Lung (tissue), 16 donors: Measurements from ENCODE around the gene FOXO3. TPM values are rescaled to one million over a fixed set of nuclear protein-coding genes. Genes with fewer than 3 reads are reported as not detected.

Source experiments
- ATAC-seq: fragments of 200-7000 bp; cut with Tn5 transposase; one replicate; pipeline ENCODE4 v1.9.1; 2020; ENCODE audit warnings: moderate number of reproducible peaks; ENCODE audit not compliant: insufficient read depth, low FRiP score
- DNase-seq, 3 donors: peaks; one replicate each; pipeline ENCODE4 v3.0.0-alpha.2; 2013 to 2017
- H3K27ac ChIP-seq, 2 donors: one replicate each; pipeline ENCODE4 v1.5.1; 2013; ENCODE audit warnings: mild to moderate bottlenecking in 2 of 2, moderate library complexity in 2 of 2, control low read depth in 1 of 2, inconsistent platforms in 1 of 2, low read depth in 1 of 2, low read length in 1 of 2
- H3K27me3 ChIP-seq, 3 donors: one replicate each; pipeline ENCODE4 v1.5.1; 2013; ENCODE audit warnings: low read length in 2 of 3; ENCODE audit not compliant: control insufficient read depth in 3 of 3, insufficient read depth in 3 of 3
- H3K36me3 ChIP-seq, 4 donors: one replicate each; pipeline ENCODE4 v1.5.1; 2013; ENCODE audit warnings: low read length in 4 of 4, mild to moderate bottlenecking in 1 of 4, moderate library complexity in 1 of 4; ENCODE audit not compliant: control insufficient read depth in 4 of 4, insufficient read depth in 4 of 4
- H3K4me1 ChIP-seq, 5 donors: one replicate each; pipeline ENCODE4 v1.5.1; 2013; ENCODE audit warnings: low read length in 5 of 5, mild to moderate bottlenecking in 2 of 5, moderate library complexity in 1 of 5; ENCODE audit not compliant: control insufficient read depth in 5 of 5, insufficient read depth in 5 of 5
- H3K4me3 ChIP-seq: one replicate; pipeline ENCODE4 v1.5.1; 2013; ENCODE audit warnings: mild to moderate bottlenecking, control low read depth, moderate library complexity
- H3K9ac ChIP-seq, 2 donors: one replicate each; pipeline ENCODE4 v1.5.1; 2013; ENCODE audit warnings: low read length in 2 of 2, control low read depth in 1 of 2; ENCODE audit not compliant: insufficient read depth in 1 of 2
- H3K9me3 ChIP-seq, 4 donors: one replicate each; pipeline ENCODE4 v1.5.1; 2013; ENCODE audit warnings: low read length in 3 of 4, mild to moderate bottlenecking in 1 of 4, moderate library complexity in 1 of 4; ENCODE audit not compliant: control insufficient read depth in 4 of 4, insufficient read depth in 3 of 4
- CTCF ChIP-seq: IDR thresholded peaks from 2 replicates; pipeline ENCODE4 v1.5.1; 2012; ENCODE audit warnings: mild to moderate bottlenecking; ENCODE audit errors: control extremely low read depth, extremely low read depth
- WGBS, 2 donors: extraction: QIAGEN DNeasy Blood & Tissue Kit; methylation state at CpG; one replicate each; pipeline ENCODE4 v1.1.7; 2013; 5-methylcytosine and 5-hydroxymethylcytosine counted together
- long read RNA-seq, 5 donors: transcript quantifications; one replicate each; lab custom pipeline, GENCODE V29; 2026
- polyA plus RNA-seq, 2 donors: library from polyadenylated mRNA; stranded (reverse); fragments of 200-250 nt; gene quantifications; one replicate each; pipeline ENCODE4 v1.2.1, GENCODE V29; 2013
- total RNA-seq, 2 donors: library from RNA; depleted of rRNA in 1 of 2; stranded (reverse); fragments of >200 nt in 1 of 2; gene quantifications; one replicate each; pipeline ENCODE4 v1.2.1, GENCODE V29; 2014 to 2021
- donor health status: control.
- donor health status: control.
- donor health status: Bipolar disorder and iron deficiency.
- donor health status: healthy.
- donor health status: DM: yes; HTN: yes; CAD: no.

The FOXO3 gene
- 100 to 1,000 TPM in 1 of 2 donors, 10 to 100 TPM in 1; 57.9 to 101 TPM for total RNA-seq
- 10 to 100 TPM; 12.1 to 22.1 TPM for polyA plus RNA-seq
- long read RNA-seq, donor 1, full-length matches to known transcripts: 12 of 37 reads
- long read RNA-seq, donor 1, partial matches to known transcripts: 25 of 37 reads
- long read RNA-seq, donor 1, other reads (novel, unspliced or antisense): 0 of 37 reads
- long read RNA-seq, donor 2, full-length matches to known transcripts: 3 of 12 reads
- long read RNA-seq, donor 2, partial matches to known transcripts: 9 of 12 reads
- long read RNA-seq, donor 2, other reads (novel, unspliced or antisense): 0 of 12 reads
- long read RNA-seq, donor 3, full-length matches to known transcripts: 9 of 17 reads
- long read RNA-seq, donor 3, partial matches to known transcripts: 8 of 17 reads
- long read RNA-seq, donor 3, other reads (novel, unspliced or antisense): 0 of 17 reads
- long read RNA-seq, donor 4, full-length matches to known transcripts: 2 of 15 reads
- long read RNA-seq, donor 4, partial matches to known transcripts: 13 of 15 reads
- long read RNA-seq, donor 4, other reads (novel, unspliced or antisense): 0 of 15 reads
- long read RNA-seq, donor 5, full-length matches to known transcripts: 17 of 61 reads
- long read RNA-seq, donor 5, partial matches to known transcripts: 44 of 61 reads
- long read RNA-seq, donor 5, other reads (novel, unspliced or antisense): 0 of 61 reads

- no peaks in the 10 kb centered on the region for H3K9me3 ChIP-seq
- no peak for TF ChIP-seq CTCF
- ATAC-seq (peak; percentile 59), DNase-seq (peak; percentile 92 to 96 (median 95))
- H3K9ac ChIP-seq: peak within 1 kb of the TSS; percentile 81 to 96
- H3K4me1 ChIP-seq: peaks cover 5 to 44% (median 9%) of the 10 kb centered on the region in 5 donors
- no peaks in the 10 kb centered on the region for H3K27me3 ChIP-seq
- H3K27ac ChIP-seq: peak within 1 kb of the TSS; percentile 99
- 0 to 2% methylated on average over 65 to 110 of the region's 110 CpGs for WGBS, 2 donors
- peak within 1 kb of the TSS; percentile 87 for H3K4me3 ChIP-seq
- H3K36me3 ChIP-seq: peaks cover 0 to 18% (median 3%) of the 10 kb centered on the region in 4 donors
Measured at GRCh38 chr6:108560463-108561308, at the start of gene FOXO3. Gene FOXO3 (plus strand): TSS chr6:108560917. CDS start chr6:108561209, 292 bp downstream.

DNA sequence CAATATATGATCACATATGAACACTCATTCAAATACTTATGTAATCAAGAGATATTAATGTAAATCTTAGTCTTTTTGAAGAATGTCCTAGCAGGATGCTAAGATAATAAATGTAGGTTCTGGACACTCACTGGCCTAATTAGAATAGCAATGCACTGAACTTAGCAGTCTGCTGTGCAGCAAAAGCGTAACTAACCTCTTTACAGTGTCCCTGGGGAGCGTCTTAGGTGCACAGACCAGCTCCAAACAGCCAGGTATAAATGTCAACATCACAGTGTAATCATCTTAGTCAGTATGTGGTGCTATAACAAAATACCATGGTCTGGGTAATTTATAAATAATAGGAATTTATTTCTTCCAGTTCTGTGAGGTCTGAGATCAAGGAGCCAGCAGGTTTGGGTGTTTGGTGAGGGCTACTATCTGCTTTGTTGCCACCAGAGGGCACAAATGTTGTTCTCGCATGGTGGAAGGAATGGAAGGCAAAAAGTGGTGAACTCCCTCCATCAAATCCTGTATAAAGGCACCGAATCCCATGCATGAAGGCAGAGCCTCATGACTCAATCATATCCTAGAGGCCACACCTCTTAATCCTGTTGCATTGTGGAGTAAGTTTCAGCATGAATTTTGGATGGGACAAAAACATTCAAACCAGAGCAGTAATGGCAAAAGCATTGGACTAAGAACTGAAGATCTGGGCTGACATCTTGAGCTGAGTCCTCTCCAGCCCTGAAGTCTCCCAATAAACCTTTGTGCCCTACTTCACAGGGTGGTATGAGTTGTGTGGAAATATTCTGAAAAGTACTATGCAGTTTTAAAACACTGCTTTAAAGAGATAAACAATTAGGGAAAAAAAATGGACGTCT, 41.8 kb upstream of the FOXO3 start:
- 84 to 87% methylated on average over 5 of the region's 5 CpGs for WGBS, 2 donors
- Histone ChIP-seq H3K9me3 (no peaks in the 10 kb centered on the region), H3K9ac (no peak overlapping the region), H3K27ac (no peak overlapping the region), H3K27me3 (no peaks in the 10 kb centered on the region), H3K4me1 (no peaks in the 10 kb centered on the region), H3K4me3 (no peak overlapping the region), H3K36me3 (peaks cover 0 to 8% (median 3%) of the 10 kb centered on the region in 4 donors)
- no peak for TF ChIP-seq CTCF
- ATAC-seq (no peak), DNase-seq (peak in 1 of 3 donors; percentile 18)

- no peak overlapping the region for H3K27ac ChIP-seq
- H3K9me3 ChIP-seq: no peaks in the 10 kb centered on the region
- no peaks in the 10 kb centered on the region for H3K4me1 ChIP-seq
- peaks cover 0 to 8% (median 3%) of the 10 kb centered on the region in 4 donors for H3K36me3 ChIP-seq
- 94 to 95% methylated on average over 1 of the region's 1 CpG for WGBS, 2 donors
- no peak overlapping the region for H3K9ac ChIP-seq
- no peak for DNase-seq
- no peaks in the 10 kb centered on the region for H3K27me3 ChIP-seq
- no peak for TF ChIP-seq CTCF
- ATAC-seq: no peak
- H3K4me3 ChIP-seq: no peak overlapping the region
Measured at GRCh38 chr6:108521616-108522107, 39.1 kb upstream of the FOXO3 start.
